ENCODE measurements around the gene EPN1. TPM values are rescaled to one million over a fixed set of nuclear protein-coding genes. Genes with fewer than 3 reads are reported as not detected.

Gene EPN1
- total and polyA plus RNA-seq, 2 of the 13 experiments (the other 11 are each of a cell fraction or from before 2014, with no cell fraction given), result 28.9 to 31.7 TPM

- no peak for TF ChIP-seq MYNN (CRISPR knock-in tag; IDR thresholded peaks at IDR 0.05; ENCODE audit: low read depth)
- peak; percentile 60 for TF ChIP-seq PATZ1 (CRISPR knock-in tag; IDR thresholded peaks at IDR 0.05)
- no peak for TF ChIP-seq TP53 (CRISPR knock-in tag; conservative IDR thresholded peaks at IDR 0.05)
Measured at GRCh38 chr19:55638864-55639359, 36.1 kb upstream of the EPN1 start (continued).

- FAIRE-seq, result no peak
- peaks cover 0 to 6% of the 10 kb centered on the region in 2 experiments; a peak in 2 of 5 replicates for H3K36me3 ChIP-seq (replicated peaks in 1 of 2; ENCODE audit: control insufficient read depth in 1 of 2, insufficient read depth in 2 of 2, low read length in 2 of 2)
- H3K9ac ChIP-seq (ENCODE audit: insufficient read depth, low read depth, low read length), result peak overlapping the region; percentile 84
- in situ Hi-C loops (cut with HindIII; ENCODE audit: extremely low pct_ligation_motif_present, low pct_unique_long_range_greater_than_20kb) (no loop called here), intact Hi-C loops (cut with micrococcal nuclease; ENCODE audit: unreplicated experiment) (no loop called here)
- DNase-seq (ENCODE audit: low spot score), result no peak
- no peaks in the 10 kb centered on the region for H4K20me1 ChIP-seq (ENCODE audit: insufficient read depth, low read length)
- peak overlapping the region; percentile 75 for H3K4me2 ChIP-seq (ENCODE audit: low read depth, low read length)
- WGBS (ENCODE audit: low lambda C conversion rate), result 69% methylated on average over 19 of the region's 38 CpGs
- peaks cover 53% of the 10 kb centered on the region for H3K4me1 ChIP-seq (ENCODE audit: insufficient read depth, low read length)
- no peak overlapping the region for H2AFZ ChIP-seq (ENCODE audit: low read length)
- ChIA-PET POLR2A (no interaction called here), CTCF (ENCODE audit: low intra/inter-chr PET ratio, low total read pairs) (no interaction called here)
- no peaks in the 10 kb centered on the region; a peak in 1 of 5 replicates for H3K27me3 ChIP-seq (ENCODE audit: control insufficient read depth in 1 of 2, insufficient read depth in 2 of 2, low read length in 2 of 2)
- BruUV-seq (replicated peaks), result TSS peak; percentile 78
- peak overlapping the region; percentile 79 for H3K27ac ChIP-seq (ENCODE audit: extremely low read length, insufficient read depth, low read length)
- H3K4me3 ChIP-seq (replicated peaks in 1 of 3; ENCODE audit: insufficient read depth in 1 of 3, low read depth in 2 of 3, low read length in 3 of 3), result peak overlapping the region; percentile 92 to 96 (median 92); a peak in 5 of 6 replicates
- no peaks in the 10 kb centered on the region for H3K9me3 ChIP-seq (ENCODE audit: low read length)
- ATAC-seq, result no peak
- H3K79me2 ChIP-seq (ENCODE audit: insufficient read depth, low read length), result peaks cover 49% of the 10 kb centered on the region
- TF ChIP-seq ZBTB1 (CRISPR knock-in tag; IDR thresholded peaks at IDR 0.05; ENCODE audit: borderline replicate concordance), result no peak
- TF ChIP-seq ZEB1 (IDR thresholded peaks at IDR 0.05; ENCODE audit: insufficient replicate concordance, low read depth), result no peak
- TF ChIP-seq BORCS8-MEF2B (CRISPR knock-in tag; IDR thresholded peaks at IDR 0.05), result 0 out of 2 replicates have a peak, but pooled peaks have one; percentile 11
- no peak for TF ChIP-seq BRF2 (CRISPR knock-in tag; IDR thresholded peaks at IDR 0.05)
- TF ChIP-seq MBNL3 (CRISPR knock-in tag; conservative IDR thresholded peaks at IDR 0.05), result no peak
- TF ChIP-seq JARID2 (CRISPR knock-in tag; IDR thresholded peaks at IDR 0.05; ENCODE audit: insufficient replicate concordance), result no peak
- TF ChIP-seq CEBPZ (IDR thresholded peaks at IDR 0.05; ENCODE audit: low read length), result no peak
- TF ChIP-seq KLF9 (CRISPR knock-in tag; IDR thresholded peaks at IDR 0.05; ENCODE audit: low read depth), result no peak
- no peak for TF ChIP-seq DNMT3B (CRISPR knock-in tag; conservative IDR thresholded peaks at IDR 0.05)
- TF ChIP-seq ZNF10 (CRISPR knock-in tag; IDR thresholded peaks at IDR 0.05; ENCODE audit: borderline replicate concordance, low read depth), result no peak
- TF ChIP-seq HNRNPLL (IDR thresholded peaks at IDR 0.05; ENCODE audit: low read depth, low read length, poor library complexity, severe bottlenecking), result no peak
- no peak for TF ChIP-seq NCOR1 (IDR thresholded peaks at IDR 0.05; ENCODE audit: borderline replicate concordance, low read length)
- no peak for TF ChIP-seq ATF1 (CRISPR knock-in tag; IDR thresholded peaks at IDR 0.05)
- no peak for TF ChIP-seq ZNF775 (CRISPR knock-in tag; IDR thresholded peaks at IDR 0.05; ENCODE audit: borderline replicate concordance)
Measured at GRCh38 chr19:55640043-55640576, 34.9 kb upstream of the EPN1 start.
